ENCODE data around the gene PRKCE.

DNA sequence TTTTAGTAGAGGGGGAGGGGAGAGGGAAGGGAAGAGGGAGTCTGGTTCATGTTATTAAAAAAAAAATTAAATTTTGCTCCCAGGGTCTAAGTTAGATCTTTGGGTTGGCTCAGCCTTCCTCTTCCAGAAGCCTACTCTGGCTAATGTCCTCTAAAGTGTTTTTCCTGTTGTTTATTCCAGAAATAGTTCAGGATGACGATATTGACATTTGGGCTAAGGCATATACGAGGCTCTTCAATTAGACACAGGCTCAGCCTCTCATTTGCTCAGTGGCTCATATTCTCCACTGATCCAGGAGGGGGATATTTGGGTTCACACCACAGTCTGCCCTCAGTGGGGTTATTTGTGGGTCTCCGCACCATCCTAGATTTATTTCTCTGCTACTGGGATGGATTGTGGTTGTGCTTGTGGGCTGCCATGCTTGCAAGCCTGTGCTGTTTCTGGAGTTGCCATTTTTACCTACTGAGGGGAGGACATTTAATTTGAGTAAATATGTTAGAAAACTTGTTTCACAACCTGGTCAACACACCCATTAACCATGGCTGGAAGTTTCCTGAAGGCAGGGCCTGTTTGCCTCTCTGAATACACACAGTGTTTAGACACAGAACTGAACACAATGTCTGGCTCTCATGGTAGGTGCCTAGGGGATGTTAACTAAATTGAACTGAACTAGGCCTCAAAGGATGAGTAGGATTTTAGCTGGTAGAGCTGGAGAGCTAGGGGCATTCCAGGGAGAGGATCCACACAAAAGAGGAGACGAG is 388.2 kb downstream of the PRKCE start:
- no peak for TF ChIP-seq POLR2A (IDR thresholded peaks at IDR 0.05)
- TF ChIP-seq, protein P1, sequence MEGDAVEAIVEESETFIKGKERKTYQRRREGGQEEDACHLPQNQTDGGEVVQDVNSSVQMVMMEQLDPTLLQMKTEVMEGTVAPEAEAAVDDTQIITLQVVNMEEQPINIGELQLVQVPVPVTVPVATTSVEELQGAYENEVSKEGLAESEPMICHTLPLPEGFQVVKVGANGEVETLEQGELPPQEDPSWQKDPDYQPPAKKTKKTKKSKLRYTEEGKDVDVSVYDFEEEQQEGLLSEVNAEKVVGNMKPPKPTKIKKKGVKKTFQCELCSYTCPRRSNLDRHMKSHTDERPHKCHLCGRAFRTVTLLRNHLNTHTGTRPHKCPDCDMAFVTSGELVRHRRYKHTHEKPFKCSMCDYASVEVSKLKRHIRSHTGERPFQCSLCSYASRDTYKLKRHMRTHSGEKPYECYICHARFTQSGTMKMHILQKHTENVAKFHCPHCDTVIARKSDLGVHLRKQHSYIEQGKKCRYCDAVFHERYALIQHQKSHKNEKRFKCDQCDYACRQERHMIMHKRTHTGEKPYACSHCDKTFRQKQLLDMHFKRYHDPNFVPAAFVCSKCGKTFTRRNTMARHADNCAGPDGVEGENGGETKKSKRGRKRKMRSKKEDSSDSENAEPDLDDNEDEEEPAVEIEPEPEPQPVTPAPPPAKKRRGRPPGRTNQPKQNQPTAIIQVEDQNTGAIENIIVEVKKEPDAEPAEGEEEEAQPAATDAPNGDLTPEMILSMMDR (IDR thresholded peaks at IDR 0.05): no peak
